Right lobe of liver (tissue), 6 donors: ENCODE measurements around the gene SLN. TPM values are rescaled to one million over a fixed set of nuclear protein-coding genes. Genes with fewer than 3 reads are reported as not detected.

ENCODE experiments used
- ATAC-seq, 4 donors: fragments of 200-7000 bp; cut with Tn5 transposase; one replicate each; pipeline ENCODE4 v1.9.1; 2020; ENCODE audit warnings: mild to moderate bottlenecking in 4 of 4, moderate library complexity in 4 of 4
- DNase-seq, 3 donors: peaks; one replicate each; pipeline ENCODE4 v3.0.0-alpha.2; 2020
- H3K27ac ChIP-seq, 3 donors: fragments of 200-600 bp; one replicate each; pipeline ENCODE4 v1.8.0; 2022
- H3K27me3 ChIP-seq, 2 donors: fragments of 200-600 bp; one replicate each; pipeline ENCODE4 v1.8.0; 2022
- H3K36me3 ChIP-seq, 4 donors: fragments of 200-600 bp; sonication (generic) in 1 of 4; one replicate each; pipeline versions ENCODE4 v1.5.1 to v1.8.0; 2017 to 2022; ENCODE audit warnings: control low read depth in 1 of 4
- H3K4me1 ChIP-seq, 4 donors: fragments of 200-600 bp; sonication (generic) in 1 of 4; one replicate each; pipeline versions ENCODE4 v1.5.1 to v1.8.0; 2017 to 2022; ENCODE audit warnings: control low read depth in 1 of 4
- H3K4me3 ChIP-seq, 3 donors: fragments of 200-600 bp; one replicate each; pipeline ENCODE4 v1.8.0; 2022
- H3K9me3 ChIP-seq, 4 donors: fragments of 200-600 bp; sonication (generic) in 1 of 4; one replicate each; pipeline versions ENCODE4 v1.5.1 to v1.8.0; 2017 to 2022; ENCODE audit warnings: control low read depth in 1 of 4
- CTCF ChIP-seq, 4 donors: fragments of 200-600 bp in 3 of 4; fragments of 450-650 bp in 1 of 4; IDR thresholded peaks; one replicate each; pipeline versions ENCODE4 v1.5.1 to v1.8.0; 2016 to 2022; ENCODE audit warnings: antibody characterized with exemption in 4 of 4, mild to moderate bottlenecking in 2 of 4
- POLR2A ChIP-seq: fragments of 450-650 bp; IDR thresholded peaks from one replicate; pipeline ENCODE4 v1.6.1; 2017; ENCODE audit warnings: antibody characterized with exemption, mild to moderate bottlenecking
- WGBS: methylation state at CpG from one replicate; pipeline ENCODE4 v1.1.6; 2018; ENCODE audit warnings: low coverage, low lambda C conversion rate; ENCODE audit not compliant: insufficient coverage; ENCODE audit errors: missing lambda C conversion rate; 5-methylcytosine and 5-hydroxymethylcytosine counted together
- intact Hi-C, 2 donors: fragments of 100-400 bp; cut with DNase I; formaldehyde crosslinking; loops; one replicate each; pipeline versions ENCODE4 v1.11.2 to v1.14.1; 2022
- total RNA-seq, 6 experiments: library from RNA; depleted of rRNA in 2 of 6; stranded (reverse); fragments of >200 nt in 2 of 6; fragmentation: NEBNext Ultra II Directional in 3 of 6; extraction: Animal tissue kit (Norgen Biotek cat#: 25700) in 3 of 6; gene quantifications; one replicate each; pipeline versions ENCODE4 v1.1.0 to v1.2.4, GENCODE V29; 2016 to 2023
- donor health status: DM: no; HTN: yes; CAD: no.
- donor health status: DM: no; HTN: no; CAD: no.
- donor health status: DM: no; HTN: no; CAD: no.
- donor health status: DM: no; HTN: yes; CAD: no.
- donor health status: DM: no; HTN: yes; CAD: no.

SLN gene
- total RNA-seq, 6 experiments from 2014 or later: 0.55 to 5.3 (median 0.66) TPM; not detected in 2

- TF ChIP-seq CTCF (IDR thresholded peaks at IDR 0.05): no peak
- TF ChIP-seq POLR2A: no peak
- Histone ChIP-seq H3K4me3 (no peak overlapping the region), H3K36me3 (no peaks in the 10 kb centered on the region), H3K4me1 (no peaks in the 10 kb centered on the region), H3K27me3 (no peaks in the 10 kb centered on the region), H3K9me3 (no peaks in the 10 kb centered on the region), H3K27ac (no peak overlapping the region)
- ATAC-seq: peak in 1 of 4 donors; percentile 41
- 44% methylated on average over 2 of the region's 2 CpGs for WGBS
- no peak for DNase-seq
- intact Hi-C loops: loop anchor here in 1 of 2 donors (10.0 kb wide), 1 partner anchor 98 kb away; no protein-coding TSS in a partner anchor
Observed at GRCh38 chr11:107683061-107683460, 28.8 kb downstream of the SLN start.

GRCh38 chr11:107682572-107682971 lies 29.3 kb downstream of the SLN start:
- Histone ChIP-seq H3K36me3 (no peaks in the 10 kb centered on the region), H3K27ac (no peak overlapping the region), H3K4me3 (no peak overlapping the region), H3K4me1 (no peaks in the 10 kb centered on the region), H3K27me3 (no peaks in the 10 kb centered on the region), H3K9me3 (no peaks in the 10 kb centered on the region)
- intact Hi-C loops: loop anchor here in 1 of 2 donors (10.0 kb wide), 1 partner anchor 98 kb away; no protein-coding TSS in a partner anchor
- ATAC-seq (peak in 2 of 4 donors; percentile 13 to 38), DNase-seq (no peak)
- WGBS: 64% methylated on average over 5 of the region's 5 CpGs
- no peak for TF ChIP-seq POLR2A
- TF ChIP-seq CTCF (IDR thresholded peaks at IDR 0.05): no peak

GRCh38 chr11:107682171-107682570 lies 29.7 kb downstream of the SLN start:
- DNase-seq (no peak), ATAC-seq (peak in 1 of 4 donors; percentile 32)
- whole genome bisulfite sequencing: 58% methylated on average over 4 of the region's 4 CpGs
- TF ChIP-seq CTCF (IDR thresholded peaks at IDR 0.05) (no peak), POLR2A (no peak)
- intact Hi-C loops: loop anchor here in 1 of 2 donors (10.0 kb wide), 1 partner anchor 97 kb away; no protein-coding TSS in a partner anchor
- H3K36me3 ChIP-seq: no peaks in the 10 kb centered on the region
- H3K27me3 ChIP-seq: no peaks in the 10 kb centered on the region
- H3K27ac ChIP-seq: no peak overlapping the region
- H3K9me3 ChIP-seq: no peaks in the 10 kb centered on the region
- no peaks in the 10 kb centered on the region for H3K4me1 ChIP-seq
- H3K4me3 ChIP-seq: no peak overlapping the region

- no peaks in the 10 kb centered on the region for H3K4me1 ChIP-seq
- no peak overlapping the region for H3K27ac ChIP-seq
- WGBS: 67% methylated on average over 4 of the region's 4 CpGs
- H3K27me3 ChIP-seq: no peaks in the 10 kb centered on the region
- H3K4me3 ChIP-seq: no peak overlapping the region
- no peaks in the 10 kb centered on the region for H3K9me3 ChIP-seq
- no peak for TF ChIP-seq POLR2A
- no peak for TF ChIP-seq CTCF (IDR thresholded peaks at IDR 0.05)
- no peak for DNase-seq
- H3K36me3 ChIP-seq: no peaks in the 10 kb centered on the region
- no peak for ATAC-seq
- intact Hi-C loops: loop anchor here in 1 of 2 donors (10.0 kb wide), 1 partner anchor 95 kb away; no protein-coding TSS in a partner anchor
Observed at GRCh38 chr11:107679255-107680024, 32.4 kb downstream of the SLN start.
